ENCODE results near the gene LIPG. TPM values are rescaled to one million over a fixed set of nuclear protein-coding genes. Genes with fewer than 3 reads are reported as not detected.

Gene LIPG
- total RNA-seq, 4 donors from 2014 or later: 0.12 to 13.9 (median 2.1) TPM

- intact Hi-C loops (cut with DNase I): no loop called here
- H3K4me3 ChIP-seq: no peak overlapping the region
- H3K4me1 ChIP-seq: no peaks in the 10 kb centered on the region
- H3K27ac ChIP-seq: no peak overlapping the region
- H3K9me3 ChIP-seq: no peaks in the 10 kb centered on the region
- H3K27me3 ChIP-seq: no peaks in the 10 kb centered on the region
- DNase-seq: no peak
- H3K36me3 ChIP-seq: no peaks in the 10 kb centered on the region
- WGBS, 2 donors: 95 to 100% methylated on average over 2 of the region's 2 CpGs
- TF ChIP-seq POLR2A (IDR thresholded peaks at IDR 0.05) (no peak), CTCF (IDR thresholded peaks at IDR 0.05) (no peak)
Measured at GRCh38 chr18:49524951-49525350, 36.9 kb upstream of the LIPG start.

GRCh38 chr18:49525981-49526380 is 35.9 kb upstream of the LIPG start:
- no peak for DNase-seq
- Histone ChIP-seq H3K4me3 (no peak overlapping the region), H3K4me1 (no peaks in the 10 kb centered on the region), H3K36me3 (no peaks in the 10 kb centered on the region), H3K9me3 (no peaks in the 10 kb centered on the region), H3K27ac (no peak overlapping the region), H3K27me3 (no peaks in the 10 kb centered on the region)
- no peak for TF ChIP-seq POLR2A (IDR thresholded peaks at IDR 0.05)
- TF ChIP-seq CTCF (IDR thresholded peaks at IDR 0.05): no peak
- WGBS, 2 donors: 95 to 100% methylated on average over 2 of the region's 2 CpGs
- intact Hi-C loops (cut with DNase I): no loop called here

- 45 to 59% methylated on average over 8 of the region's 8 CpGs for WGBS, 2 donors
- H3K9me3 ChIP-seq: no peaks in the 10 kb centered on the region
- intact Hi-C loops (cut with DNase I): no loop called here
- no peaks in the 10 kb centered on the region for H3K36me3 ChIP-seq
- H3K4me1 ChIP-seq: no peaks in the 10 kb centered on the region
- no peak overlapping the region for H3K4me3 ChIP-seq
- no peaks in the 10 kb centered on the region for H3K27me3 ChIP-seq
- TF ChIP-seq POLR2A (IDR thresholded peaks at IDR 0.05) (no peak), CTCF (IDR thresholded peaks at IDR 0.05) (no peak)
- DNase-seq: no peak
- no peak overlapping the region for H3K27ac ChIP-seq
Measured at GRCh38 chr18:49527631-49528327, 34.1 kb upstream of the LIPG start.

- H3K4me3 ChIP-seq: no peak overlapping the region
- no peaks in the 10 kb centered on the region for H3K9me3 ChIP-seq
- H3K36me3 ChIP-seq: no peaks in the 10 kb centered on the region
- no peak for DNase-seq
- H3K27me3 ChIP-seq: no peaks in the 10 kb centered on the region
- intact Hi-C loops (cut with DNase I): no loop called here
- H3K4me1 ChIP-seq: no peaks in the 10 kb centered on the region
- WGBS, 2 donors: 52 to 71% methylated on average over 3 of the region's 3 CpGs
- H3K27ac ChIP-seq: no peak overlapping the region
- no peak for TF ChIP-seq POLR2A (IDR thresholded peaks at IDR 0.05)
- TF ChIP-seq CTCF (IDR thresholded peaks at IDR 0.05): no peak
Measured at GRCh38 chr18:49529596-49529995, 32.3 kb upstream of the LIPG start.

GRCh38 chr18:49531678-49532153 is 30.1 kb upstream of the LIPG start:
- no peak overlapping the region for H3K4me3 ChIP-seq

More at GRCh38 chr18:49531678-49532153, 30.1 kb upstream of the LIPG start:
- no peaks in the 10 kb centered on the region for H3K27me3 ChIP-seq
- no peak overlapping the region for H3K27ac ChIP-seq
- no peaks in the 10 kb centered on the region for H3K36me3 ChIP-seq
- no peak for DNase-seq
- no peaks in the 10 kb centered on the region for H3K4me1 ChIP-seq
- H3K9me3 ChIP-seq: no peaks in the 10 kb centered on the region
- intact Hi-C loops (cut with DNase I): no loop called here
- no peak for TF ChIP-seq CTCF (IDR thresholded peaks at IDR 0.05)
- WGBS, 2 donors: 71 to 74% methylated on average over 10 of the region's 10 CpGs

All from esophagus squamous epithelium (tissue), 5 donors.